Duodenal mucosa (tissue), 2 donors: ENCODE data around the gene TMEM134.
A peak's percentile ranks its signal among the peaks of the same experiment; 100 is the strongest.

Experiments used
- H3K27ac ChIP-seq: one replicate; pipeline ENCODE4 v1.7.0; 2013; ENCODE audit warnings: low read depth, low read length
- H3K27me3 ChIP-seq, 2 donors: one replicate each; pipeline ENCODE4 v1.7.0; 2013; ENCODE audit warnings: low read length in 2 of 2, control low read depth in 1 of 2; ENCODE audit not compliant: insufficient read depth in 2 of 2, control insufficient read depth in 1 of 2
- H3K36me3 ChIP-seq, 2 donors: one replicate each; pipeline ENCODE4 v1.7.0; 2013; ENCODE audit warnings: low read length in 2 of 2, control low read depth in 1 of 2; ENCODE audit not compliant: insufficient read depth in 2 of 2, control insufficient read depth in 1 of 2
- H3K4me1 ChIP-seq, 2 donors: one replicate each; pipeline ENCODE4 v1.7.0; 2013; ENCODE audit warnings: low read length in 2 of 2, control low read depth in 1 of 2; ENCODE audit not compliant: insufficient read depth in 2 of 2, control insufficient read depth in 1 of 2
- H3K4me3 ChIP-seq, 2 donors: one replicate each; pipeline ENCODE4 v1.7.0; 2013; ENCODE audit warnings: low read length in 2 of 2, low read depth in 1 of 2
- H3K9ac ChIP-seq, 2 donors: one replicate each; pipeline ENCODE4 v1.7.0; 2013; ENCODE audit warnings: low read length in 2 of 2, low read depth in 1 of 2
- H3K9me3 ChIP-seq, 2 donors: one replicate each; pipeline ENCODE4 v1.7.0; 2013; ENCODE audit warnings: low read length in 2 of 2, control low read depth in 1 of 2; ENCODE audit not compliant: control insufficient read depth in 1 of 2

The TMEM134 gene

DNA sequence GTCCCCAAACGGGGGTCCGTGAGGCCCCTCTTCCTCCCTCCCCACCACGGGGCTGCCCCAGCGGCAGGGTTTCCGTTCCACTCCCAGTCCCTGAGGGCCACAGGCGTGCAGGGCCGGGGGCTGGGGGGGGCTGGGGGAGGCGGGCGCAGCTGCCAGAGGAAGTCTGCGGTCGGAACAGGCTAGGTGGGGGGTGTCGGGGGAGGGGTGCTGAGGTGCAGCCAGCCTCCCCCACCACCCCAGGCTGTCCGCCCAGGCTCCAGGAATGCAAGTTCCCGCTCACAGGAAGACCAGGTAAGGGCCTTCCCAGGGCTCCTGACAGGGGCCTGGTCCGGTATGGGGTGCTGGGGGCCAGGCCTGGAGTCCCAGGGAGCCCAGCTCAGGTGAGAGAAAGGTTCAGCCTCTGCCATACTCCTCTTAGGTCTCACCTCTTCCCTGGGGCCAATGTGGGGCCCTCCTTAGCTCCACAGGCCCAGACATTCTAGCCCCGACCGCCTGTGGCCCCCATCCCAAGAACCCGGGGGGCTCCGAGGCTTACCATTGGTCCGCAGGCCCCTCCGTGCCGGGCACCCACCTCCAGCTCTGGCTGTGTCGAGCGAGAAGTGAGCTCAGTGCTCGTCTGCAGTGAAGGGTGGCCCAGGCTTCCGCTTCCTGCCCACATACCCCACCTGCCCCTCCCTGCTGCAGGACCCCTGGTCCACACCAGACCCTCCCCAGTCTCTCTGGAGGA lies 31.8 kb downstream of the TMEM134 start, which contains the start of gene PTPRCAP:
TSS of gene PTPRCAP (minus strand) at position 601 of the 727 bp plus-strand sequence. CDS start at position 538, 63 bp downstream.
- peak within 1 kb of the TSS; percentile 43 to 48 for H3K9ac ChIP-seq
- peaks cover 27 to 69% of the 10 kb centered on the region in 2 donors for H3K36me3 ChIP-seq
- H3K4me1 ChIP-seq, result peaks cover 9 to 37% of the 10 kb centered on the region in 2 donors
- H3K27ac ChIP-seq, result peak within 1 kb of the TSS; percentile 42
- H3K9me3 ChIP-seq, result no peaks in the 10 kb centered on the region
- no peaks in the 10 kb centered on the region for H3K27me3 ChIP-seq
- peak within 1 kb of the TSS; percentile 58 to 68 for H3K4me3 ChIP-seq

GRCh38 chr11:67436459-67437081 lies 32.5 kb downstream of the TMEM134 start:
- peak overlapping the region; percentile 43 to 64 for H3K4me3 ChIP-seq
- H3K27me3 ChIP-seq, result no peaks in the 10 kb centered on the region
- peak overlapping the region; percentile 25 for H3K27ac ChIP-seq
- no peak overlapping the region for H3K9ac ChIP-seq
- peaks cover 5 to 33% of the 10 kb centered on the region in 2 donors for H3K4me1 ChIP-seq
- H3K36me3 ChIP-seq, result peaks cover 27 to 70% of the 10 kb centered on the region in 2 donors
- no peaks in the 10 kb centered on the region for H3K9me3 ChIP-seq

GRCh38 chr11:67435727-67436458 lies 33.2 kb downstream of the TMEM134 start:
- no peak overlapping the region for H3K27ac ChIP-seq
- peaks cover 23 to 66% of the 10 kb centered on the region in 2 donors for H3K36me3 ChIP-seq
- H3K9ac ChIP-seq, result no peak overlapping the region
- H3K9me3 ChIP-seq, result no peaks in the 10 kb centered on the region
- H3K4me3 ChIP-seq, result peak overlapping the region; percentile 22 to 64
- peaks cover 5 to 33% of the 10 kb centered on the region in 2 donors for H3K4me1 ChIP-seq
- H3K27me3 ChIP-seq, result no peaks in the 10 kb centered on the region

- H3K36me3 ChIP-seq, result peaks cover 23 to 67% of the 10 kb centered on the region in 2 donors
- no peak overlapping the region for H3K27ac ChIP-seq
- no peaks in the 10 kb centered on the region for H3K9me3 ChIP-seq
- H3K27me3 ChIP-seq, result no peaks in the 10 kb centered on the region
- H3K4me3 ChIP-seq, result peak overlapping the region in 1 of 2 donors; percentile 64
- no peak overlapping the region for H3K9ac ChIP-seq
- H3K4me1 ChIP-seq, result peaks cover 5 to 33% of the 10 kb centered on the region in 2 donors
Measured at GRCh38 chr11:67435031-67435726, 33.9 kb downstream of the TMEM134 start.

GRCh38 chr11:67434395-67434881 lies 34.6 kb downstream of the TMEM134 start:
- H3K27me3 ChIP-seq, result no peaks in the 10 kb centered on the region
- H3K36me3 ChIP-seq, result peaks cover 23 to 63% of the 10 kb centered on the region in 2 donors
- H3K4me1 ChIP-seq, result peaks cover 7 to 32% of the 10 kb centered on the region in 2 donors
- H3K27ac ChIP-seq, result no peak overlapping the region
- no peaks in the 10 kb centered on the region for H3K9me3 ChIP-seq
- no peak overlapping the region for H3K4me3 ChIP-seq
- no peak overlapping the region for H3K9ac ChIP-seq

- H3K4me1 ChIP-seq, result peaks cover 8 to 36% of the 10 kb centered on the region in 2 donors
- no peak overlapping the region for H3K27ac ChIP-seq
- no peaks in the 10 kb centered on the region for H3K27me3 ChIP-seq
- no peaks in the 10 kb centered on the region for H3K9me3 ChIP-seq
- no peak overlapping the region for H3K9ac ChIP-seq
- peaks cover 23 to 63% of the 10 kb centered on the region in 2 donors for H3K36me3 ChIP-seq
- H3K4me3 ChIP-seq, result no peak overlapping the region
Measured at GRCh38 chr11:67433536-67434394, 35.3 kb downstream of the TMEM134 start.

GRCh38 chr11:67432655-67433349 lies 36.2 kb downstream of the TMEM134 start:
- peaks cover 23 to 56% of the 10 kb centered on the region in 2 donors for H3K36me3 ChIP-seq
- no peak overlapping the region for H3K4me3 ChIP-seq
- H3K27me3 ChIP-seq, result no peaks in the 10 kb centered on the region
- no peak overlapping the region for H3K9ac ChIP-seq
- H3K4me1 ChIP-seq, result peaks cover 8 to 37% of the 10 kb centered on the region in 2 donors
- H3K27ac ChIP-seq, result no peak overlapping the region
- no peaks in the 10 kb centered on the region for H3K9me3 ChIP-seq

GRCh38 chr11:67431346-67432249 lies 37.5 kb downstream of the TMEM134 start:
- no peak overlapping the region for H3K9ac ChIP-seq
- no peaks in the 10 kb centered on the region for H3K9me3 ChIP-seq
- no peak overlapping the region for H3K4me3 ChIP-seq
- peaks cover 23 to 50% of the 10 kb centered on the region in 2 donors for H3K36me3 ChIP-seq
- H3K27me3 ChIP-seq, result no peaks in the 10 kb centered on the region
- peaks cover 8 to 41% of the 10 kb centered on the region in 2 donors for H3K4me1 ChIP-seq
- H3K27ac ChIP-seq, result no peak overlapping the region
